ENCODE measurements around the gene EIF2B1. TPM values are rescaled to one million over a fixed set of nuclear protein-coding genes. Genes with fewer than 3 reads are reported as not detected.

Gene EIF2B1
- total RNA-seq, 1 donor from 2014 or later: 85.1 TPM

DNA sequence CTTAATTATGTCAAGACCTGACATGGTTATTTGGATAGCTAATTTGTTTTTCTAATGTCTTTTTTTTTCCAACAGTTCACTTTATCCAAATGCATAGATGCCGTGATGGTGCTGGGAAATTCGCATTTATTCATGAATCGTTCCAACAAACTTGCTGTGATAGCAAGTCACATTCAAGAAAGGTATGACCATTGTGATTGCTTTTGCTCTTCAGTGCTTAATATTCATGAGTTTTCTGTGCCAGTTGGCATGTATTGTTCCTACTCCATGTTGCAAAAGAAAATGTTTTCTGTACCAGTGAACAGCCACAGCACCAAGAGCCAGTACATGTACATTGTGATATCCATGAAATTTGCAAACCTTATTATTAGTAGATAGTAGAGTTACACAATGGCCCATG lies 11.9 kb upstream of the EIF2B1 start:
- no peak overlapping the region for H3K9ac ChIP-seq
- peaks cover 15% of the 10 kb centered on the region for H3K36me3 ChIP-seq
- no peak overlapping the region for H3K4me2 ChIP-seq
- H3K9me3 Mint-ChIP-seq: no peaks in the 10 kb centered on the region
- no peaks in the 10 kb centered on the region for H3K9me3 ChIP-seq (ENCODE audit: low read depth)
- H3K4me3 Mint-ChIP-seq: no peak overlapping the region
- H4K20me1 ChIP-seq (ENCODE audit: low read depth): no peaks in the 10 kb centered on the region
- DNase-seq (ENCODE audit: low spot score): no peak
- no peak overlapping the region for H2AFZ ChIP-seq (replicated peaks)
- no peaks in the 10 kb centered on the region for H3K27me3 ChIP-seq
- H3K4me1 Mint-ChIP-seq: no peaks in the 10 kb centered on the region
- no peaks in the 10 kb centered on the region for H3K79me2 ChIP-seq (ENCODE audit: low read depth)
- no peaks in the 10 kb centered on the region for H3K4me1 ChIP-seq
- no peak for TF ChIP-seq EZH2phosphoT487 (IDR thresholded peaks at IDR 0.05)
- peaks cover 12% of the 10 kb centered on the region for H3K36me3 Mint-ChIP-seq
- H3K27me3 Mint-ChIP-seq (ENCODE audit: insufficient read depth, low read depth): no peaks in the 10 kb centered on the region
- H3K27ac Mint-ChIP-seq: no peak overlapping the region
- no peaks in the 10 kb centered on the region for H3F3A ChIP-seq (ENCODE audit: low read depth)
- no peak overlapping the region for H3K27ac ChIP-seq
- no peak overlapping the region for H3K4me3 ChIP-seq

DNA sequence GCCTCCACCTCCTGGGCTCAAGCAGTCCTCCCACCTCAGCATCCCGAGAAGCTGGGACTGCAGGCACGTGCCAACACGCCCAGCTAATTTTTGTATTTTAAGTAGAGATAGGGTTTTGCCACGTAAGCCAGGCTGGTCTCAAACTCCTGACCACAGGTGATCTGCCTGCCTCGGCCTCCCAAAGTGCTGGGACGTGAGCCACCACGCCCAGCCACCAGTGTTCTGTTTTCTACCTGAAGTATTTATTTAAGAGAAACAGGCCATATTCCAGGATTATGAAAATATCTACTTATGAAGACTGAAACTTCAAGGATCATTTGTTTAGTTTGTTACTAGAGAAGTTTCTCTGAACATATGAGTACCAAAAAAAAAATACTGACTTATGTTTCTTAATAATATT lies 10.4 kb upstream of the EIF2B1 start:
- H3K9me3 Mint-ChIP-seq: no peaks in the 10 kb centered on the region
- no peaks in the 10 kb centered on the region for H3K4me1 Mint-ChIP-seq
- H3K4me3 Mint-ChIP-seq: no peak overlapping the region
- Histone ChIP-seq H3K4me2 (no peak overlapping the region), H3K79me2 (ENCODE audit: low read depth) (peaks cover 3% of the 10 kb centered on the region), H3K9me3 (ENCODE audit: low read depth) (no peaks in the 10 kb centered on the region), H4K20me1 (ENCODE audit: low read depth) (no peaks in the 10 kb centered on the region), H3K4me3 (no peak overlapping the region), H3K9ac (no peak overlapping the region), H3K36me3 (peaks cover 15% of the 10 kb centered on the region), H3K27me3 (no peaks in the 10 kb centered on the region), H2AFZ (replicated peaks) (no peak overlapping the region), H3K27ac (no peak overlapping the region), H3K4me1 (no peaks in the 10 kb centered on the region), H3F3A (ENCODE audit: low read depth) (no peaks in the 10 kb centered on the region)
- DNase-seq (ENCODE audit: low spot score): no peak
- TF ChIP-seq CTCF (IDR thresholded peaks at IDR 0.05) (no peak), EZH2 (IDR thresholded peaks at IDR 0.05) (no peak), EZH2phosphoT487 (IDR thresholded peaks at IDR 0.05) (no peak)
- no peak overlapping the region for H3K27ac Mint-ChIP-seq
- H3K36me3 Mint-ChIP-seq: peaks cover 14% of the 10 kb centered on the region
- H3K27me3 Mint-ChIP-seq (ENCODE audit: insufficient read depth, low read depth): no peaks in the 10 kb centered on the region

GRCh38 chr12:123634142-123634561 lies 666 bp upstream of the EIF2B1 start:
- Histone ChIP-seq H3K79me2 (ENCODE audit: low read depth) (peaks cover 41% of the 10 kb centered on the region), H3K9ac (peak overlapping the region; percentile 91), H3K9me3 (ENCODE audit: low read depth) (no peaks in the 10 kb centered on the region), H3K4me3 (peak overlapping the region; percentile 84), H3K36me3 (no peaks in the 10 kb centered on the region), H3K4me2 (peak overlapping the region; percentile 82), H3K27me3 (no peaks in the 10 kb centered on the region), H4K20me1 (ENCODE audit: low read depth) (no peaks in the 10 kb centered on the region), H3K4me1 (peaks cover 6% of the 10 kb centered on the region), H2AFZ (replicated peaks) (peak overlapping the region; percentile 61), H3K27ac (peak overlapping the region; percentile 20), H3F3A (ENCODE audit: low read depth) (no peaks in the 10 kb centered on the region)
- no peak for TF ChIP-seq EZH2phosphoT487 (IDR thresholded peaks at IDR 0.05)
- no peak for TF ChIP-seq EZH2 (IDR thresholded peaks at IDR 0.05)
- TF ChIP-seq CTCF (IDR thresholded peaks at IDR 0.05): no peak
- Mint-ChIP-seq H3K27me3 (ENCODE audit: insufficient read depth, low read depth) (peaks cover 4% of the 10 kb centered on the region), H3K27ac (peak overlapping the region; percentile 97), H3K9me3 (no peaks in the 10 kb centered on the region), H3K4me3 (peak overlapping the region; percentile 93), H3K4me1 (peaks cover 15% of the 10 kb centered on the region), H3K36me3 (peaks cover 8% of the 10 kb centered on the region)
- DNase-seq (ENCODE audit: low spot score): no peak

- H3K36me3 Mint-ChIP-seq: peaks cover 24% of the 10 kb centered on the region
- H3K9me3 Mint-ChIP-seq: no peaks in the 10 kb centered on the region
- TF ChIP-seq CTCF (IDR thresholded peaks at IDR 0.05): no peak
- TF ChIP-seq EZH2 (IDR thresholded peaks at IDR 0.05): no peak
- TF ChIP-seq EZH2phosphoT487 (IDR thresholded peaks at IDR 0.05): no peak
- H4K20me1 ChIP-seq (ENCODE audit: low read depth): no peaks in the 10 kb centered on the region
- no peaks in the 10 kb centered on the region for H3K4me1 ChIP-seq
- H3K9ac ChIP-seq: no peak overlapping the region
- no peak overlapping the region for H2AFZ ChIP-seq (replicated peaks)
- no peak overlapping the region for H3K27ac Mint-ChIP-seq
- peaks cover 9% of the 10 kb centered on the region for H3K36me3 ChIP-seq
- H3K27me3 Mint-ChIP-seq (ENCODE audit: insufficient read depth, low read depth): no peaks in the 10 kb centered on the region
- DNase-seq (ENCODE audit: low spot score): no peak
- H3K79me2 ChIP-seq (ENCODE audit: low read depth): no peaks in the 10 kb centered on the region
- no peaks in the 10 kb centered on the region for H3K9me3 ChIP-seq (ENCODE audit: low read depth)
- H3K4me3 ChIP-seq: no peak overlapping the region
- H3F3A ChIP-seq (ENCODE audit: low read depth): peaks cover 50% of the 10 kb centered on the region
- no peak overlapping the region for H3K4me3 Mint-ChIP-seq
- no peak overlapping the region for H3K4me2 ChIP-seq
- no peaks in the 10 kb centered on the region for H3K4me1 Mint-ChIP-seq
- no peaks in the 10 kb centered on the region for H3K27me3 ChIP-seq
- H3K27ac ChIP-seq: no peak overlapping the region
Observed at GRCh38 chr12:123621619-123622530, 11.6 kb downstream of the EIF2B1 start.
